NCI-H345 treated with DMSO at 0.1 percent for 48 hours (cell line): ENCODE measurements around the gene MAN2A1.
"Not testable (repeated sequence)": the region's sequence is repeated elsewhere in the genome, so short reads cannot be mapped to it uniquely, and the experiment has no call there.

Source experiments
- DNase-seq: peaks from one replicate; lab custom pipeline; 2025; ENCODE audit not compliant: unreplicated experiment; lab: John Stamatoyannopoulos, UW

Gene MAN2A1

GRCh38 chr5:109819878-109820277, 130.2 kb downstream of the MAN2A1 start:
- DNase-seq = no peak

GRCh38 chr5:109823597-109823996, 133.9 kb downstream of the MAN2A1 start:
- no peak for DNase-seq

- DNase-seq = no peak
These were observed 135.7 kb downstream of the MAN2A1 start for GRCh38 chr5:109825450-109825849.

GRCh38 chr5:109826426-109826825, 136.7 kb downstream of the MAN2A1 start:
- no peak for DNase-seq

- DNase-seq = no peak
These were observed 139.6 kb downstream of the MAN2A1 start for GRCh38 chr5:109829331-109829730.

GRCh38 chr5:109830955-109831502, 141.3 kb downstream of the MAN2A1 start:
- no peak for DNase-seq

- not testable (repeated sequence) for DNase-seq
These were observed 142.8 kb downstream of the MAN2A1 start for GRCh38 chr5:109832207-109833188.

- DNase-seq = no peak
These were observed 144.2 kb downstream of the MAN2A1 start for GRCh38 chr5:109833946-109834345.

GRCh38 chr5:109836280-109836679, 146.6 kb downstream of the MAN2A1 start:
- DNase-seq = no peak

- no peak for DNase-seq
These were observed 147.6 kb downstream of the MAN2A1 start for GRCh38 chr5:109837231-109837861.

GRCh38 chr5:109838157-109838556, 148.4 kb downstream of the MAN2A1 start:
- DNase-seq = no peak

- DNase-seq = no peak
These were observed 154.4 kb downstream of the MAN2A1 start for GRCh38 chr5:109844148-109844547.

GRCh38 chr5:109844695-109845094, 155.0 kb downstream of the MAN2A1 start:
- DNase-seq = no peak

GRCh38 chr5:109848130-109848529, 158.4 kb downstream of the MAN2A1 start:
- no peak for DNase-seq

GRCh38 chr5:109849478-109850088, 159.9 kb downstream of the MAN2A1 start:
- DNase-seq = no peak

GRCh38 chr5:109852371-109853155, 162.8 kb downstream of the MAN2A1 start:
- DNase-seq = no peak

GRCh38 chr5:109853377-109853776, 163.7 kb downstream of the MAN2A1 start:
- no peak for DNase-seq

- DNase-seq = no peak
These were observed 165.3 kb downstream of the MAN2A1 start for GRCh38 chr5:109855056-109855455.

- DNase-seq = no peak
These were observed 167.8 kb downstream of the MAN2A1 start for GRCh38 chr5:109857405-109858031.

- no peak for DNase-seq
These were observed 169.8 kb downstream of the MAN2A1 start for GRCh38 chr5:109859537-109859936.
